Measurements from ENCODE around the gene MAPKBP1. TPM values are rescaled to one million over a fixed set of nuclear protein-coding genes. Genes with fewer than 3 reads are reported as not detected.

MAPKBP1 gene
- total and polyA plus RNA-seq, 9 donors, result 7.4 to 14.4 (median 10.3) TPM

DNA sequence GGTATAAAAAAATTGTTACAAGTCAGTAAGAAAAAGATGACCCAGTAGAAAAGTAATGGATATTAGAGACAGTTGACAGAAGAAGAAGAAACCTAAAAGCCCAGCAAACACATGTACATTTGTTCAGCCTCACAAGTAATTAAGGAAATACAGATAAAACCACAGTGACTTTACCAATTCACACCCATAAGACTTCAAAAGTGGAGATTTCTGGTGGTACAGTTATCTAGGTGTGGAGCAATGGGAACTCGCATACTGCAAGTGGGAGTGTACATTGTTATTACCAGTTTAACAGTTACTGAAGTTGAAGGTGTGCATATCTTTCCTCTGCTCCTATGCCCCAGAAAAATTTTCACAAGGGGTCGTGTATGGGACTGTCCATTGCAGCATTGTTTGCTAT, 18.1 kb upstream of the MAPKBP1 start:
- no peak for DNase-seq
- H3K27me3 ChIP-seq (ENCODE audit: control insufficient read depth, insufficient read depth, low read length), result no peaks in the 10 kb centered on the region
- no peak overlapping the region for H3K27ac ChIP-seq (ENCODE audit: low read length)
- no peaks in the 10 kb centered on the region for H3K9me3 ChIP-seq (replicated peaks; ENCODE audit: control insufficient read depth, low read depth, low read length)
- no CpG with 5 or more reads among the region's 2 CpGs for whole genome bisulfite sequencing (ENCODE audit: insufficient coverage)
- H3K4me1 ChIP-seq (ENCODE audit: control insufficient read depth, insufficient read depth, low read length), result no peaks in the 10 kb centered on the region
- H3K4me3 ChIP-seq (ENCODE audit: low read length), result no peak overlapping the region
- peaks cover 16% of the 10 kb centered on the region for H3K36me3 ChIP-seq (ENCODE audit: control insufficient read depth, insufficient read depth, low read length)

DNA sequence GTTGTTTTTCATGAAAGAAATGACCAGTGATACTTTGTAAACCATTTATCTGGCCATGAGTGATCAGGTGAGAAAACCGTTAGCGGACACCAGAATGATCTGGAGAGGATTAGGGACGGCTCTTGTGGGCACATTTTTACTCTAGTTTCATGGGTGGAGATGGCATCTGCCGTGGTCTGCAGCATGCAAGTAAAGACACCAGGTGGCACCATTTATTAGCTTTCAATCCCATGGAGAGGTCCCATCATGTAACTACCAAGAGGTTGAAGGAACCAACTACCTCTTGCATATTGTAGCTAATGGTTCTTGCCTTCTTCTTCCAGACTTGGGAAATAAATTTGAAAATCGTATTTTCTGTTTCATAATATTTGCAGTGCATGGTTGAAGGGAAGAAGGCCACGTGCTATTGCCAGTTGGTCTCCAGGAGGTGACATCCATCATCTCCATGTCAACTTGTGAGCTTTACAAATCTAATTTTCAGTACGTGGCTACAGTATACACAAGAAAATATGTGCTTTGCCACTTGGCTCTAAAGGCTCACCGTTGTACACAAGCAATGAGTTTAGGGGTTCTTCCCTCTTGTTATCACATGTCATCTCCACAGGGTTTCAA, 1.5 kb upstream of the MAPKBP1 start:
- H3K27me3 ChIP-seq (ENCODE audit: control insufficient read depth, insufficient read depth, low read length), result no peaks in the 10 kb centered on the region
- no peaks in the 10 kb centered on the region for H3K9me3 ChIP-seq (replicated peaks; ENCODE audit: control insufficient read depth, low read depth, low read length)
- no peak overlapping the region for H3K4me3 ChIP-seq (ENCODE audit: low read length)
- H3K4me1 ChIP-seq (ENCODE audit: control insufficient read depth, insufficient read depth, low read length), result peaks cover 21% of the 10 kb centered on the region
- 75% methylated on average over 5 of the region's 8 CpGs for WGBS (ENCODE audit: insufficient coverage)
- peaks cover 7% of the 10 kb centered on the region for H3K36me3 ChIP-seq (ENCODE audit: control insufficient read depth, insufficient read depth, low read length)
- peak overlapping the region; percentile 96 for H3K27ac ChIP-seq (ENCODE audit: low read length)
- DNase-seq, result peak; percentile 66

DNA sequence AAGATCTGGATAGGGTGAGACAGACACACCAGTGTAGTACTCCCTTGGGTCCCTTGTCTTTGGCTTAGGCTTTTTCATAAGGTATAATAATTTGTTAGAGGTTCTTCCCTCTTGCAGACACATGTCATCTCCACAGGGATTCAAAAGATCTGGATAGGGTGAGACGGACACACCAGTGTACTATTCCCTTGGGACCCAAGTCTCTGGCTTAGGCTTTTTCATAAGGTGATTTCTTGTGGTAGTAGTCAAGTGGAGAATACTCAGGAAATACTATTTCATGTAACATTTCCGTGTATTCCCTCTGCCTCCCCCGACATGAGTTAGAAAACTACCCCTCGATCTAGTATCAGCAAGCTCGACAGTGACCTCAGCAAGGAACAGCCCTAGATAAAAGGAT, 954 bp upstream of the MAPKBP1 start:
- WGBS (ENCODE audit: insufficient coverage), result no CpG with 5 or more reads among the region's 5 CpGs
- Histone ChIP-seq H3K4me1 (ENCODE audit: control insufficient read depth, insufficient read depth, low read length) (peaks cover 21% of the 10 kb centered on the region), H3K27me3 (ENCODE audit: control insufficient read depth, insufficient read depth, low read length) (no peaks in the 10 kb centered on the region), H3K36me3 (ENCODE audit: control insufficient read depth, insufficient read depth, low read length) (peaks cover 7% of the 10 kb centered on the region), H3K27ac (ENCODE audit: low read length) (peak overlapping the region; percentile 96), H3K4me3 (ENCODE audit: low read length) (no peak overlapping the region), H3K9me3 (replicated peaks; ENCODE audit: control insufficient read depth, low read depth, low read length) (no peaks in the 10 kb centered on the region)
- peak; percentile 22 for DNase-seq

DNA sequence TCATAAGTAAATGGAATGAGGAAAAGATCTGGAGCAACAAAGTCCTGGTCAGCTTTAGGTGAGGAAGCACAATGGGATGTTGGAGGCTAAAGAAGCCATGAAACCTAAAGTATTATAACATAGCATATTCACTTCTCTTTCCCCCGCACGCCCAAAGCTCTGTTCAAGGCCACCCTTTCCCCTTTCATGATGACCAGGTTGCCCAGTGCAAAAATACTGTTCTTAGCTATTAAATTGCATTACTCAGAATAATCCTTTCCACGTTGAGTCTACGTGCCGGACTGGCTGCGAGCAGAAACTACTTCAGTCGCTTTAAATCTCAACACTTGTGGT, 589 bp upstream of the MAPKBP1 start:
- peak overlapping the region; percentile 96 for H3K27ac ChIP-seq (ENCODE audit: low read length)
- DNase-seq, result no peak
- WGBS (ENCODE audit: insufficient coverage), result 0% methylated on average over 2 of the region's 7 CpGs
- peak overlapping the region; percentile 77 for H3K4me3 ChIP-seq (ENCODE audit: low read length)
- H3K9me3 ChIP-seq (replicated peaks; ENCODE audit: control insufficient read depth, low read depth, low read length), result no peaks in the 10 kb centered on the region
- H3K4me1 ChIP-seq (ENCODE audit: control insufficient read depth, insufficient read depth, low read length), result peaks cover 21% of the 10 kb centered on the region
- peaks cover 4% of the 10 kb centered on the region for H3K36me3 ChIP-seq (ENCODE audit: control insufficient read depth, insufficient read depth, low read length)
- no peaks in the 10 kb centered on the region for H3K27me3 ChIP-seq (ENCODE audit: control insufficient read depth, insufficient read depth, low read length)

DNA sequence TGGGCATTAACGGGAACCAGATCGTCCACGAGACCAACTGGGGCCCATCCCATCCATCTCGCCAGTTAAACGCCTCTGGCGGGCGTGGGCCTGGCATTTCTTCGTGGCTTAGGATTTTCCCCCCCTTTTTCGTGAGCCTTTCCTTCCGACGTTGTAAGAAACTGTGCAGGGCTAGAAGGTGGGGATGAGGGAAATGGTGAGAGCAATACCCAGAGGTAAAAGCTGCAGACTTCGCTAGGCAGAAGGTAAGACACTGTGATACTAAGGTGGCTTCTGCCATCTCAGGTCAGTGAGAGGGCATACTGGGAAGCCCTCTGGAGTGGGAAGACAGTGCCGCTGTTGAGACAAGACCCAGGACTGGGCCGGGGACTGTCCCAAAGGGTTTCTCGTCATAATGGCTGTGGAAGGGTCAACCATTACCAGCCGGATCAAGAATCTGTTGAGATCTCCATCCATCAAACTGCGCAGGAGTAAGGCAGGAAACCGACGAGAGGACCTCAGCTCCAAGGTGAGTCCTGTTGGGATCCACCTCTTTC, 666 bp downstream of the MAPKBP1 start:
- 26% methylated on average over 11 of the region's 19 CpGs for WGBS (ENCODE audit: insufficient coverage)
- Histone ChIP-seq H3K36me3 (ENCODE audit: control insufficient read depth, insufficient read depth, low read length) (no peaks in the 10 kb centered on the region), H3K9me3 (replicated peaks; ENCODE audit: control insufficient read depth, low read depth, low read length) (no peaks in the 10 kb centered on the region), H3K27me3 (ENCODE audit: control insufficient read depth, insufficient read depth, low read length) (no peaks in the 10 kb centered on the region), H3K27ac (ENCODE audit: low read length) (peak overlapping the region; percentile 96), H3K4me3 (ENCODE audit: low read length) (peak overlapping the region; percentile 77), H3K4me1 (ENCODE audit: control insufficient read depth, insufficient read depth, low read length) (peaks cover 24% of the 10 kb centered on the region)
- DNase-seq, result no peak

DNA sequence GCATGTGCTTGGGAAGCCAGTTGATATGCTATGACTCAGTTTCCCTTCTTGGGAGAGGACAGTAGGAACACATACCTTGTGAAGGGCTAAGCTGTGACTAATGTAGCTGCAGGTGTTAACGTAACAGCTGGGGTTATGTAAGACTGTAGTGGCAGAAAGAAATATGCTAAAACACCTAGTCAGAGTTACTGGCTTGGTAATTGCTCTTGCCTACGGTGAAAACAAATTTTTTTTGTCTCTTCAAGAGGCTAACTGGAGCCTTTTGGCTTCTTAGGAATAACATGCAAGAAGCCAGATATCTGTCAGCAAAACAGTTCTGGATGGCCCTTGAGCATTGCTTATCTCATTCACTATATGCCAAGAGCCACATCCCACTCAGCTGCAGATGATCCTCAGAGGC, 1.4 kb downstream of the MAPKBP1 start:
- Histone ChIP-seq H3K36me3 (ENCODE audit: control insufficient read depth, insufficient read depth, low read length) (no peaks in the 10 kb centered on the region), H3K9me3 (replicated peaks; ENCODE audit: control insufficient read depth, low read depth, low read length) (no peaks in the 10 kb centered on the region), H3K4me3 (ENCODE audit: low read length) (peak overlapping the region; percentile 77), H3K27ac (ENCODE audit: low read length) (no peak overlapping the region), H3K27me3 (ENCODE audit: control insufficient read depth, insufficient read depth, low read length) (no peaks in the 10 kb centered on the region), H3K4me1 (ENCODE audit: control insufficient read depth, insufficient read depth, low read length) (peaks cover 24% of the 10 kb centered on the region)
- 38% methylated on average over 1 of the region's 2 CpGs for WGBS (ENCODE audit: insufficient coverage)
- no peak for DNase-seq

DNA sequence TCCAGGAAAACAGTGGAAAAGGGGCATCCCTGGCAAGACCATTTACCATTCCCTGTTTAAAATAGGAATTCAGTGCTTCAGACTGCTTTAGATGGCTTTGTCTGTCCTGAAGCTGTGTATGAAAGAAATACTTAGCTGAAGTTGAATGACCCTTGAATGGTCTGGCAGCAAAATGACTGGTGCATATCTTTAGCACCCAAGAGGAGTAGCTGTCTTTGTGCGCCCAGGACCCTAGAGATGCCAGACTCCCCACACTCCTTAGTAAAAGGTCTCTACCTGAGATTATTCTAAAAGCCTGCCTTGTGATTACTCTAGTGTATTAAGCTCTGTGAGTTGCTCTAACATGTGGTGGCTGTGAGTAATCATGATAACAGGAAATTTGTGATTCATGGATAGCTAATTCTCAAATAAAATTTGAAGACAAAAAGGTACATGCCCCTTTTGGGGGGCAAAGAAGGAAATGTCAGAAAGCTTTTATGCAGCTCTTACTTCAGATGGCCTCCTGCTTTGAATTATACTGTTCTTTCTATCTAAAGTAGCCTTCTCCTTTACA, 3.2 kb downstream of the MAPKBP1 start:
- Histone ChIP-seq H3K4me3 (ENCODE audit: low read length) (no peak overlapping the region), H3K9me3 (replicated peaks; ENCODE audit: control insufficient read depth, low read depth, low read length) (no peaks in the 10 kb centered on the region), H3K27ac (ENCODE audit: low read length) (no peak overlapping the region), H3K27me3 (ENCODE audit: control insufficient read depth, insufficient read depth, low read length) (no peaks in the 10 kb centered on the region), H3K36me3 (ENCODE audit: control insufficient read depth, insufficient read depth, low read length) (no peaks in the 10 kb centered on the region), H3K4me1 (ENCODE audit: control insufficient read depth, insufficient read depth, low read length) (peaks cover 24% of the 10 kb centered on the region)
- DNase-seq, result no peak
- WGBS (ENCODE audit: insufficient coverage), result no CpG with 5 or more reads among the region's 1 CpG

DNA sequence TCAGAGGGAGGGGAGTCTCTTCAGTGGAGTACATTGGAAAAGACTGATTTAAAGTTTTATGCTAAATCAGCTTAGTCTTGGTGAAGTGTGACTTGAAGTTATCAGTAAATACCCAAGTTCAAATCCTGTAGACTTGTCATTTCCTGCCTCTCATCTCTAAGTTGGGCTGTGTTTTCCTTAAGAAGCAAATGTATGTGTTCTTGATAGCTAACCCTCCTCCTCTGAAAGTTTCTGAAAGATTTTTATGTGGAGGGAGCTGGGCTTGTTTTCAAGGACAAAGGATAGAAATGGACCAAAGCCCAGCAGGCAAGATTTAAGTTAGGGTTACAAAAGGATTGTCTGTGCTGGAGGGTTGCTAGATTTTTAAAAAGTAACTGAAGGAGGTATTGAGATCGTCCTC, 4.2 kb downstream of the MAPKBP1 start:
- H3K36me3 ChIP-seq (ENCODE audit: control insufficient read depth, insufficient read depth, low read length), result no peaks in the 10 kb centered on the region
- no peak overlapping the region for H3K27ac ChIP-seq (ENCODE audit: low read length)
- H3K27me3 ChIP-seq (ENCODE audit: control insufficient read depth, insufficient read depth, low read length), result no peaks in the 10 kb centered on the region
- no CpG with 5 or more reads among the region's 1 CpG for WGBS (ENCODE audit: insufficient coverage)
- peaks cover 17% of the 10 kb centered on the region for H3K4me1 ChIP-seq (ENCODE audit: control insufficient read depth, insufficient read depth, low read length)
- H3K9me3 ChIP-seq (replicated peaks; ENCODE audit: control insufficient read depth, low read depth, low read length), result no peaks in the 10 kb centered on the region
- no peak overlapping the region for H3K4me3 ChIP-seq (ENCODE audit: low read length)
- DNase-seq, result no peak

DNA sequence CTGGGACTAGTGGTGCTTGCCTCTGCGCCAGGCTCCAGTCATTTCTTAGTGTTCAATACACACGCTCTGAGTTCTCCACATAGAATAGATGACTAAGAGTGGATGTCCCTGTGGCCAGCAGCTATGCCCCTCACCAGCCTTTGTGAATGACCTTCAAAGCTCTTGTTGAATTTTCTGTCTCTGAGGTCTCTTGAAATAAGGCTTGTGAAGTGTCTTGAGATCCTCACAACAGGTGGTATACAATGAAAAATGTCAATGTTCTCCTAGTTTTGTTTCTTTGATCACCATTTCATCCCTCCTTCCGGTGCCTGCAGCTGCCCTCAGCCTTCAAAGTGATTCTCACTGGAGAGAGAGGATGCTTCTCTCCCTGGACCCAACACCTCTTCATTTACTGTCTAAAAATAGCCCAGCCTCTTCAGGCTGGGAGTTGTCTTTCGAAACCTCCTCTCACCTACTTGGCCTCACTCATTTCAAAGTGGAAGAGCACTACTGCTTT, 5.4 kb downstream of the MAPKBP1 start:
- DNase-seq, result no peak
- peaks cover 11% of the 10 kb centered on the region for H3K4me1 ChIP-seq (ENCODE audit: control insufficient read depth, insufficient read depth, low read length)
- 60% methylated on average over 2 of the region's 4 CpGs for WGBS (ENCODE audit: insufficient coverage)
- no peaks in the 10 kb centered on the region for H3K9me3 ChIP-seq (replicated peaks; ENCODE audit: control insufficient read depth, low read depth, low read length)
- H3K27me3 ChIP-seq (ENCODE audit: control insufficient read depth, insufficient read depth, low read length), result no peaks in the 10 kb centered on the region
- no peaks in the 10 kb centered on the region for H3K36me3 ChIP-seq (ENCODE audit: control insufficient read depth, insufficient read depth, low read length)
- no peak overlapping the region for H3K4me3 ChIP-seq (ENCODE audit: low read length)
- no peak overlapping the region for H3K27ac ChIP-seq (ENCODE audit: low read length)

DNA sequence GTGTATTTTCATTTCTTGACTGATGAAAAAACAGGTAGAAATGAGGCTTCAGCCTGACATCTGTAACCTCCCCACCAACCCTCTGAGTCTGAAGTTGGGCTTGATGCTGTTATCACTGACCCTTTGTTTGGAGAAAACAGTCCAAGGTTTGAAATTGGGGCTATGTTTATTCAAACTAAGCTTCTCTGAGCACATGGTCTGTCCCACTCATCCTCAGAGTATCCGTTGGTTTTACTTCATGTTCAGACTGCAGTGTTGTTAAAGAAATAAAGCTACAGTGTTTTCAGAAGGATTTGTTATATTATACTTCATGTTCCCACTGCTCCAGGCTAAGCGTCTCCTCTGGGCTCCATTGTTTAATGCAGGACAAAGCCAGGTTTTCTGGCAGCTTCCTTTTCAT, 6.0 kb downstream of the MAPKBP1 start:
- no CpG with 5 or more reads among the region's 2 CpGs for WGBS (ENCODE audit: insufficient coverage)
- no peaks in the 10 kb centered on the region for H3K36me3 ChIP-seq (ENCODE audit: control insufficient read depth, insufficient read depth, low read length)
- H3K9me3 ChIP-seq (replicated peaks; ENCODE audit: control insufficient read depth, low read depth, low read length), result no peaks in the 10 kb centered on the region
- H3K27me3 ChIP-seq (ENCODE audit: control insufficient read depth, insufficient read depth, low read length), result no peaks in the 10 kb centered on the region
- no peak for DNase-seq
- H3K27ac ChIP-seq (ENCODE audit: low read length), result no peak overlapping the region
- H3K4me3 ChIP-seq (ENCODE audit: low read length), result no peak overlapping the region
- H3K4me1 ChIP-seq (ENCODE audit: control insufficient read depth, insufficient read depth, low read length), result peaks cover 7% of the 10 kb centered on the region

All from muscle of leg (tissue), 11 donors.